GM12875 (cell line): ENCODE measurements around the gene GRID1.

Experiments
- H3K4me3 ChIP-seq: one replicate; pipeline ENCODE4 v1.5.1; 2011; ENCODE audit warnings: low read depth, low read length, control low read depth
- TF ChIP-seq, protein P1 (sequence below): IDR thresholded peaks from 2 replicates; pipeline ENCODE4 v1.5.1; 2011; ENCODE audit warnings: low read depth, mild to moderate bottlenecking, control low read depth, inconsistent platforms, low read length, moderate library complexity, borderline replicate concordance; ENCODE audit not compliant: insufficient read depth

Gene GRID1

GRCh38 chr10:85602713-85603112, 763.9 kb downstream of the GRID1 start:
- TF ChIP-seq, protein P1, sequence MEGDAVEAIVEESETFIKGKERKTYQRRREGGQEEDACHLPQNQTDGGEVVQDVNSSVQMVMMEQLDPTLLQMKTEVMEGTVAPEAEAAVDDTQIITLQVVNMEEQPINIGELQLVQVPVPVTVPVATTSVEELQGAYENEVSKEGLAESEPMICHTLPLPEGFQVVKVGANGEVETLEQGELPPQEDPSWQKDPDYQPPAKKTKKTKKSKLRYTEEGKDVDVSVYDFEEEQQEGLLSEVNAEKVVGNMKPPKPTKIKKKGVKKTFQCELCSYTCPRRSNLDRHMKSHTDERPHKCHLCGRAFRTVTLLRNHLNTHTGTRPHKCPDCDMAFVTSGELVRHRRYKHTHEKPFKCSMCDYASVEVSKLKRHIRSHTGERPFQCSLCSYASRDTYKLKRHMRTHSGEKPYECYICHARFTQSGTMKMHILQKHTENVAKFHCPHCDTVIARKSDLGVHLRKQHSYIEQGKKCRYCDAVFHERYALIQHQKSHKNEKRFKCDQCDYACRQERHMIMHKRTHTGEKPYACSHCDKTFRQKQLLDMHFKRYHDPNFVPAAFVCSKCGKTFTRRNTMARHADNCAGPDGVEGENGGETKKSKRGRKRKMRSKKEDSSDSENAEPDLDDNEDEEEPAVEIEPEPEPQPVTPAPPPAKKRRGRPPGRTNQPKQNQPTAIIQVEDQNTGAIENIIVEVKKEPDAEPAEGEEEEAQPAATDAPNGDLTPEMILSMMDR = no peak

DNA sequence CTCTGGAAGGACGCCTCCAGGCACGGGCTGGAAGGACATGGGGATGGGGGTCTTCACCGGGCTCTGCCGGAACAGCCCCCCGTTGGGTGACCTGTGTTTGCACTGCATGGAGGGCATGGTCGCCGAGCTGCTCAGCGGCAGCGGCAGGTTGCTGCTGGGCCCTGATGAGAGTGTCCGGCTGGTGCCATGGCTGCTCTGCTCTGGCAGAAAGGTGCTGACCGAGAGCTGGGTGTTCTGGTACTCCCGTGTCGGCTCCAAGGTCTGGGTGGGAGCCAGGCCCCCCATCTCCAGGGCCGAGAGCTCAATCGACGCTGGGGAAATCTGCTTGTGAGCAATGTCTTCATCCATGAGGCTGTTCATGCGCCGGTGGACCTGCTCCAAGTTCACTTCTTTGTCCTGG, 764.3 kb downstream of the GRID1 start:
- TF ChIP-seq, protein P1 = no peak

More at GRCh38 chr10:85602713-85603112, 763.9 kb downstream of the GRID1 start:
- no peak overlapping the region for H3K4me3 ChIP-seq

DNA sequence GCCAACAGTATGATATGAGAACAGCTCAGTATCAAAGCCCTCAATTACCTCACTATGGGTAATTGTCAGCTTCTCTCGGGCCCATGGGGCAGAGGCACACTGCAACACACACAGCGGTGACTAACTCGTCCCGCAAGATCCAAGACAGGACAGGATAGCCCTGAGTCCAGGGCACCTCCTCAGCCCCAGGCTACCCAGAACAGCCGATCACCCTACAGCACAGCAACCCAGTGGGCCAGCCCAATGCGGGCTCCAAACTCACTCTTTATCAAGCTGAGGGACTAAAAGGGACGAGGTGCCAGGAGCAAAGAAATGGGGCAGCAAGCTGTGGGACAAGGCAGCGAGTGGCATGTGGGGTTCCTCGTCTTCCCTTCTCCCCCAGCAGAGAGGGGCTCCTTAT, 765.1 kb downstream of the GRID1 start:
- no peak overlapping the region for H3K4me3 ChIP-seq
- TF ChIP-seq, protein P1 = no peak

More for the DNA sequence above, 764.3 kb downstream of the GRID1 start:
- H3K4me3 ChIP-seq = no peak overlapping the region

DNA sequence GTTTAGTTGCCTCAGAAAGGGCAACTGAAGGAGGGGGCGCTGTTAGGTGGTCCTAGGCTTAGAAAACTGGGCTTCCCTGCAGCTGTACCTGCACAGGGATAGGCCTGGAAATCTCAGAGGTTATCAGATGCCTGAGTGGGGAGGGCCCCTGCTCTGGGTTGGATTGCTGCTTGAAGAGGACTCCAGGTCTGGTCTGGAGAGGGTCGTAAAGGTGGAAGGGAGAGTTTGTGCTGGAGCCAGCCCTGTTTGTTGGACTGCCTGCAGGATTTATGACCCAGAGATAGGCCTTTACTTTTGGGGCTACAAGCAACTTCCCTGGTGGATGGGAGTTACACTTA, 765.9 kb downstream of the GRID1 start:
- TF ChIP-seq, protein P1 = no peak
- no peak overlapping the region for H3K4me3 ChIP-seq

GRCh38 chr10:85600026-85600743, 766.4 kb downstream of the GRID1 start:
- TF ChIP-seq, protein P1 = no peak
- no peak overlapping the region for H3K4me3 ChIP-seq

- TF ChIP-seq, protein P1 = no peak
- no peak overlapping the region for H3K4me3 ChIP-seq
Measured at GRCh38 chr10:85599081-85599480, 767.5 kb downstream of the GRID1 start.

DNA sequence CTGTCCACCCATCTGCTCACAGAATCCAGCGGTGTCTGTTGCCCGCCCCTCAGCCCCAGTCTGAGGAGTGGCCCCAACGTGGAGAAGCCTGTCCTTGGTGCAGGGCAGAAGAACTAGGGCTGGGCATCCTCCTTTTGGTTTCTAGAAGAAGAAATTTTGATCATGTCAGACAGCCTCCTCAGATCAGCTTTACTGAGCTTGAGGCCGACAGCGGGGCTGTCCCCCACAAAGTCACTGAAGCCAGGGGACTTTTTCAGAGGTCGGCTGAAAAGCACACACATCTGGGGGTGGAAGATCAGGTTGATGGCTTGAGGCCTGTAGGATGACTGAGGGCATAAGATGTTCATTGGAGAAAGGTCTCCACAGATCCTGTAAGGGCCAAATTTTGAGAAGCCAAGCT, 767.9 kb downstream of the GRID1 start:
- H3K4me3 ChIP-seq = no peak overlapping the region
- TF ChIP-seq, protein P1 = no peak
